Heart right ventricle (tissue), 16 donors: Measurements from ENCODE around the gene WDHD1. TPM values are rescaled to one million over a fixed set of nuclear protein-coding genes. Genes with fewer than 3 reads are reported as not detected.

ENCODE experiments used
- ATAC-seq, 8 donors: fragments of 200-7000 bp; cut with Tn5 transposase; one replicate each; pipeline ENCODE4 v1.9.1; 2020; ENCODE audit warnings: mild to moderate bottlenecking in 8 of 8, moderate library complexity in 8 of 8, moderate number of reproducible peaks in 1 of 8
- DNase-seq, 2 donors: peaks; one replicate each; pipeline ENCODE4 v3.0.0-alpha.2; 2020
- H3K27ac ChIP-seq, 10 donors: fragments of 200-600 bp; sonication (generic) in 2 of 10; one replicate each; pipeline versions ENCODE4 v1.5.0 to v1.8.0; 2020 to 2022; ENCODE audit warnings: mild to moderate bottlenecking in 3 of 10
- H3K27me3 ChIP-seq, 7 donors: fragments of 200-600 bp; one replicate each; pipeline ENCODE4 v1.8.0; 2021 to 2022; ENCODE audit warnings: mild to moderate bottlenecking in 2 of 7
- H3K36me3 ChIP-seq, 9 donors: fragments of 200-600 bp; sonication (generic) in 1 of 9; one replicate each; pipeline versions ENCODE4 v1.5.0 to v1.8.0; 2020 to 2022; ENCODE audit warnings: mild to moderate bottlenecking in 2 of 9
- H3K4me1 ChIP-seq, 9 donors: fragments of 200-600 bp; sonication (generic) in 1 of 9; one replicate each; pipeline versions ENCODE4 v1.5.0 to v1.8.0; 2020 to 2022; ENCODE audit warnings: mild to moderate bottlenecking in 4 of 9
- H3K4me3 ChIP-seq, 10 donors: fragments of 200-600 bp; sonication (generic) in 2 of 10; one replicate each; pipeline versions ENCODE4 v1.5.0 to v1.8.0; 2020 to 2022; ENCODE audit warnings: mild to moderate bottlenecking in 7 of 10, moderate library complexity in 2 of 10
- H3K9me3 ChIP-seq, 11 donors: fragments of 200-600 bp in 10 of 11; sonication (generic) in 2 of 11; one replicate each; pipeline versions ENCODE4 v1.5.0 to v1.8.0; 2013 to 2022; ENCODE audit warnings: mild to moderate bottlenecking in 2 of 11, control low read depth in 1 of 11, moderate library complexity in 1 of 11
- CTCF ChIP-seq, 9 donors: fragments of 200-600 bp; sonication (generic) in 2 of 9; IDR thresholded peaks; one replicate each; pipeline versions ENCODE4 v1.5.0 to v1.8.0; 2021 to 2022; ENCODE audit warnings: antibody characterized with exemption in 9 of 9, mild to moderate bottlenecking in 5 of 9, moderate library complexity in 1 of 9
- WGBS, 2 donors: extraction: QIAGEN DNeasy Blood & Tissue Kit; methylation state at CpG; one replicate each; pipeline ENCODE4 v1.1.7; 2013; ENCODE audit warnings: inconsistent platforms in 1 of 2; 5-methylcytosine and 5-hydroxymethylcytosine counted together
- intact Hi-C, 10 donors: fragments of 100-400 bp; cut with DNase I; formaldehyde crosslinking; loops; one replicate each; pipeline versions ENCODE4 v1.11.1 to v1.14.2; 2022
- polyA plus RNA-seq, 2 donors: library from polyadenylated mRNA; stranded (reverse); fragments of 200-250 nt; gene quantifications; one replicate each; pipeline ENCODE4 v1.2.3, GENCODE V29; 2013
- total RNA-seq, 10 donors: library from RNA; stranded (reverse); fragmentation: NEBNext Ultra II Directional in 3 of 10; extraction: Animal tissue kit (Norgen Biotek cat#: 25700) in 3 of 10; gene quantifications; one replicate each; pipeline versions ENCODE4 v1.2.1 to v1.2.4, GENCODE V29; 2021 to 2023
- donor health status: Arrhythmogenic right ventricular cardiomyopathy.
- donor health status: ischemic (EF 13 %, LVEDD 7.1; RV severe dilation, severe dysfunction).
- donor health status: healthy with polysubstance abuse.
- donor health status: DM: no; HTN: yes; CAD: no.
- donor health status: DM: no; HTN: no; CAD: no.
- donor health status: ischemic (EF 25% LVEDD 6.9; RV normal size, moderate dysfunction).
- donor health status: ischemic (EF 25% LVEDD 5.7; RV mildly dilated, moderate dysfunction).
- donor health status: healthy.
- donor health status: DM: yes; HTN: yes; CAD: no.
- donor health status: Ischemic cardiomyopathy.
- donor health status: ischemic (EF 35%, LVEDD 5.7; RV mildly dilated, moderate dysfunction).
- donor health status: nonischemic (EF 11% LVEDD 7.7; RV severe dilation, severe dysfunction).
- donor health status: DM: yes; HTN: yes; CAD: no.
- donor health status: PGD.
- donor health status: ischemic (EF 29% LVEDD 5.4; RV normal size, mild dysfunction).
- donor health status: nonischemic (EF 23%, LVEDD 6.1; RV moderate dilation, normal function).

WDHD1 gene
- total and polyA plus RNA-seq, 12 donors = 0.59 to 2.7 (median 1.9) TPM

GRCh38 chr14:55073856-55074255, 47.0 kb upstream of the WDHD1 start:
- peak overlapping the region in 2 of 10 donors; percentile 5 to 39 for H3K27ac ChIP-seq
- H3K4me1 ChIP-seq = peaks cover 6 to 51% (median 34%) of the 10 kb centered on the region in 9 donors
- 33 to 35% methylated on average over 2 of the region's 2 CpGs for WGBS, 2 donors
- no peaks in the 10 kb centered on the region for H3K9me3 ChIP-seq
- no peak overlapping the region for H3K4me3 ChIP-seq
- H3K36me3 ChIP-seq = peaks cover 0 to 6% (median 0%) of the 10 kb centered on the region in 9 donors
- no peaks in the 10 kb centered on the region for H3K27me3 ChIP-seq
- ATAC-seq (no peak), DNase-seq (no peak)
- TF ChIP-seq CTCF (IDR thresholded peaks at IDR 0.05) = no peak
- intact Hi-C loops = no loop called here

- Histone ChIP-seq H3K27me3 (no peaks in the 10 kb centered on the region), H3K36me3 (peaks cover 0 to 22% (median 0%) of the 10 kb centered on the region in 9 donors), H3K27ac (peak overlapping the region; percentile 31 to 77 (median 51)), H3K4me3 (peak overlapping the region in 1 of 10 donors; percentile 13), H3K9me3 (no peaks in the 10 kb centered on the region), H3K4me1 (peaks cover 6 to 44% (median 26%) of the 10 kb centered on the region in 9 donors)
- 18 to 23% methylated on average over 10 of the region's 10 CpGs for WGBS, 2 donors
- peak; percentile 21 to 56 for DNase-seq
- peak; percentile 70 to 97 (median 88) for ATAC-seq
- intact Hi-C loops = no loop called here
- no peak for TF ChIP-seq CTCF (IDR thresholded peaks at IDR 0.05)
Measured at GRCh38 chr14:55071870-55072640, 45.2 kb upstream of the WDHD1 start.

- DNase-seq (no peak), ATAC-seq (peak in 1 of 8 donors; percentile 15)
- H3K4me3 ChIP-seq = no peak overlapping the region
- H3K4me1 ChIP-seq = peaks cover 6 to 44% (median 31%) of the 10 kb centered on the region in 9 donors
- 74 to 79% methylated on average over 4 of the region's 4 CpGs for WGBS, 2 donors
- no peaks in the 10 kb centered on the region for H3K27me3 ChIP-seq
- no peaks in the 10 kb centered on the region for H3K9me3 ChIP-seq
- peak overlapping the region in 9 of 10 donors; percentile 31 to 68 (median 47) for H3K27ac ChIP-seq
- H3K36me3 ChIP-seq = peaks cover 0 to 31% (median 0%) of the 10 kb centered on the region in 9 donors
- intact Hi-C loops = no loop called here
- no peak for TF ChIP-seq CTCF (IDR thresholded peaks at IDR 0.05)
Measured at GRCh38 chr14:55070981-55071411, 44.1 kb upstream of the WDHD1 start.

GRCh38 chr14:55066223-55066622, 39.3 kb upstream of the WDHD1 start:
- H3K36me3 ChIP-seq = peaks cover 0 to 75% (median 6%) of the 10 kb centered on the region in 9 donors
- H3K27ac ChIP-seq = peak overlapping the region in 1 of 10 donors; percentile 32
- no peak overlapping the region for H3K4me3 ChIP-seq
- H3K4me1 ChIP-seq = peaks cover 4 to 60% (median 31%) of the 10 kb centered on the region in 9 donors
- no peak for DNase-seq
- no peaks in the 10 kb centered on the region for H3K27me3 ChIP-seq
- 94 to 98% methylated on average over 1 of the region's 1 CpG for WGBS, 2 donors
- intact Hi-C loops = no loop called here
- ATAC-seq = no peak
- no peak for TF ChIP-seq CTCF (IDR thresholded peaks at IDR 0.05)
- H3K9me3 ChIP-seq = no peaks in the 10 kb centered on the region
